PC-3 (cell line): Measurements from ENCODE around the gene VTA1.

Source experiments
- EZH2phosphoT487 ChIP-seq: fragments of 300-600 bp; sonication (generic); IDR thresholded peaks from 2 replicates; pipeline ENCODE4 v1.6.1; 2018; ENCODE audit warnings: mild to moderate bottlenecking, antibody characterized with exemption, low read length, borderline replicate concordance
- TF ChIP-seq, protein P1 (sequence below): fragments of 300-600 bp; sonication (generic); conservative IDR thresholded peaks from 2 replicates; pipeline ENCODE4 v1.5.1; 2017; ENCODE audit warnings: antibody characterized with exemption, low read depth, mild to moderate bottlenecking, low read length

DNA sequence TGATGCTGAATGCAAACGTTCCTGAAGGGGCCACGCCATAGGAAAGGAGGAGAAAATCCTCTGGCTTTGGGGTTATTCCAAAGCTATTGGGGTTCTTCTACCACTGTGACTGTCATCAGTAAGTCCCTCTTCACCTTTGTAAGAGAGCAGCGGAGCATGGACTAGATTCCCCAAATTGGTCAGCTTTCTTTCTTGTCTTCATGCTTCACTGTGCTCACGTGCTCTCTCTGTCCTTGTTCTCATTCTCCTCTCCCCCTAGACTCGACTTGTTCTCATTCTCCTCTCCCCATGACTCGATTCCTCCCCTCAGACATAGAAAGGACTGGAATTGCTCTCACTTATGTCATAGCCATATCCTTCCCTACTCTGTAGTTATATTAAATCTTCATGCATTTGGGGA, 99.9 kb downstream of the VTA1 start:
- no peak for TF ChIP-seq EZH2phosphoT487
- TF ChIP-seq, protein P1, sequence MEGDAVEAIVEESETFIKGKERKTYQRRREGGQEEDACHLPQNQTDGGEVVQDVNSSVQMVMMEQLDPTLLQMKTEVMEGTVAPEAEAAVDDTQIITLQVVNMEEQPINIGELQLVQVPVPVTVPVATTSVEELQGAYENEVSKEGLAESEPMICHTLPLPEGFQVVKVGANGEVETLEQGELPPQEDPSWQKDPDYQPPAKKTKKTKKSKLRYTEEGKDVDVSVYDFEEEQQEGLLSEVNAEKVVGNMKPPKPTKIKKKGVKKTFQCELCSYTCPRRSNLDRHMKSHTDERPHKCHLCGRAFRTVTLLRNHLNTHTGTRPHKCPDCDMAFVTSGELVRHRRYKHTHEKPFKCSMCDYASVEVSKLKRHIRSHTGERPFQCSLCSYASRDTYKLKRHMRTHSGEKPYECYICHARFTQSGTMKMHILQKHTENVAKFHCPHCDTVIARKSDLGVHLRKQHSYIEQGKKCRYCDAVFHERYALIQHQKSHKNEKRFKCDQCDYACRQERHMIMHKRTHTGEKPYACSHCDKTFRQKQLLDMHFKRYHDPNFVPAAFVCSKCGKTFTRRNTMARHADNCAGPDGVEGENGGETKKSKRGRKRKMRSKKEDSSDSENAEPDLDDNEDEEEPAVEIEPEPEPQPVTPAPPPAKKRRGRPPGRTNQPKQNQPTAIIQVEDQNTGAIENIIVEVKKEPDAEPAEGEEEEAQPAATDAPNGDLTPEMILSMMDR = no peak
